Measurements from ENCODE around the gene NRXN2. TPM values are rescaled to one million over a fixed set of nuclear protein-coding genes. Genes with fewer than 3 reads are reported as not detected.

NRXN2 gene
- total and polyA plus RNA-seq, 4 donors: 0.17 to 2.8 (median 1.4) TPM

GRCh38 chr11:64753380-64754123 is 30.6 kb upstream of the NRXN2 start:
- Histone ChIP-seq H3K9me3 (ENCODE audit: control insufficient read depth in 4 of 4, low read length in 3 of 4) (no peaks in the 10 kb centered on the region), H3K4me3 (ENCODE audit: low read depth in 1 of 3, low read length in 3 of 3) (no peak overlapping the region), H3K4me1 (ENCODE audit: control insufficient read depth in 4 of 4, insufficient read depth in 4 of 4, low read length in 3 of 4) (no peaks in the 10 kb centered on the region), H3K27ac (ENCODE audit: low read depth in 1 of 2, low read length in 2 of 2) (no peak overlapping the region), H3K36me3 (ENCODE audit: control insufficient read depth in 4 of 4, insufficient read depth in 3 of 4, low read depth in 1 of 4, low read length in 3 of 4) (no peaks in the 10 kb centered on the region), H3K9ac (ENCODE audit: low read depth in 1 of 2, low read length in 2 of 2) (no peak overlapping the region), H3K27me3 (ENCODE audit: control insufficient read depth in 4 of 4, insufficient read depth in 4 of 4, low read length in 3 of 4) (no peaks in the 10 kb centered on the region)
- no peak for DNase-seq (ENCODE audit: low spot score)
- TF ChIP-seq RAD21 (IDR thresholded peaks at IDR 0.05) (no peak), JUND (IDR thresholded peaks at IDR 0.05) (no peak), HNF4A (conservative IDR thresholded peaks at IDR 0.05) (no peak), SP1 (IDR thresholded peaks at IDR 0.05) (no peak), FOXA1 (IDR thresholded peaks at IDR 0.05) (no peak), TAF1 (conservative IDR thresholded peaks at IDR 0.05) (no peak), YY1 (IDR thresholded peaks at IDR 0.05) (no peak)
- WGBS: 96% methylated on average over 43 of the region's 43 CpGs

- DNase-seq (ENCODE audit: low spot score): no peak
- Histone ChIP-seq H3K27ac (ENCODE audit: low read depth in 1 of 2, low read length in 2 of 2) (no peak overlapping the region), H3K4me3 (ENCODE audit: low read depth in 1 of 3, low read length in 3 of 3) (no peak overlapping the region), H3K4me1 (ENCODE audit: control insufficient read depth in 4 of 4, insufficient read depth in 4 of 4, low read length in 3 of 4) (no peaks in the 10 kb centered on the region), H3K36me3 (ENCODE audit: control insufficient read depth in 4 of 4, insufficient read depth in 3 of 4, low read depth in 1 of 4, low read length in 3 of 4) (no peaks in the 10 kb centered on the region), H3K27me3 (ENCODE audit: control insufficient read depth in 4 of 4, insufficient read depth in 4 of 4, low read length in 3 of 4) (no peaks in the 10 kb centered on the region), H3K9me3 (ENCODE audit: control insufficient read depth in 4 of 4, low read length in 3 of 4) (no peaks in the 10 kb centered on the region), H3K9ac (ENCODE audit: low read depth in 1 of 2, low read length in 2 of 2) (no peak overlapping the region)
- 89% methylated on average over 7 of the region's 7 CpGs for WGBS
- no peak for TF ChIP-seq MAX (IDR thresholded peaks at IDR 0.05)
- TF ChIP-seq REST (IDR thresholded peaks at IDR 0.05): no peak
- TF ChIP-seq CTCF (IDR thresholded peaks at IDR 0.05; ENCODE audit: low read depth, low read length, missing input control): no peak
- TF ChIP-seq SP1 (IDR thresholded peaks at IDR 0.05): no peak
- TF ChIP-seq EGR1 (IDR thresholded peaks at IDR 0.05; ENCODE audit: low read depth in 2 of 2): no peak
- no peak for TF ChIP-seq FOXA1 (IDR thresholded peaks at IDR 0.05)
- no peak for TF ChIP-seq RAD21 (IDR thresholded peaks at IDR 0.05)
- TF ChIP-seq NR2F2 (IDR thresholded peaks at IDR 0.05): no peak
- TF ChIP-seq ZBTB33 (IDR thresholded peaks at IDR 0.05): no peak
- TF ChIP-seq RXRA (IDR thresholded peaks at IDR 0.05): no peak
- no peak for TF ChIP-seq FOXA2 (IDR thresholded peaks at IDR 0.05)
- no peak for TF ChIP-seq HNF4A (conservative IDR thresholded peaks at IDR 0.05)
- TF ChIP-seq YY1 (IDR thresholded peaks at IDR 0.05): no peak
- TF ChIP-seq HNF4G (IDR thresholded peaks at IDR 0.05): no peak
- TF ChIP-seq JUND (IDR thresholded peaks at IDR 0.05): no peak
- TF ChIP-seq ATF3 (IDR thresholded peaks at IDR 0.05): no peak
- no peak for TF ChIP-seq TAF1 (conservative IDR thresholded peaks at IDR 0.05)
- TF ChIP-seq GABPA (IDR thresholded peaks at IDR 0.05 in 1 of 2, conservative IDR thresholded peaks at IDR 0.05 in 1 of 2): no peak
Observed at GRCh38 chr11:64753019-64753379, 30.0 kb upstream of the NRXN2 start.

Measured in liver (tissue), 9 donors.